Bronchial epithelial cell (primary cell): ENCODE measurements around the gene LRWD1. TPM values are rescaled to one million over a fixed set of nuclear protein-coding genes. Genes with fewer than 3 reads are reported as not detected.

ENCODE experiments used
- DNase-seq: peaks from one replicate; pipeline ENCODE4 v3.0.0-alpha.2; 2010; ENCODE audit warnings: low read depth
- FAIRE-seq: peaks from 2 replicates; lab custom pipeline; 2011; peaks lifted over from hg19 to GRCh38; lab: Jason Lieb, UNC
- H3K27me3 ChIP-seq: 2 replicates; pipeline ENCODE4 v1.5.1; 2011; ENCODE audit warnings: low read length; ENCODE audit not compliant: control insufficient read depth, insufficient read depth
- H3K36me3 ChIP-seq: 2 replicates; pipeline ENCODE4 v1.5.1; 2011; ENCODE audit warnings: low read length; ENCODE audit not compliant: control insufficient read depth, insufficient read depth
- H3K4me3 ChIP-seq: 2 replicates; pipeline ENCODE4 v1.5.1; 2011; ENCODE audit warnings: mild to moderate bottlenecking, low read depth, low read length, control low read depth
- total RNA-seq: library from RNA; depleted of rRNA; stranded (reverse); fragments of >200 nt; gene quantifications from 2 replicates; pipeline ENCODE4 v1.2.1, GENCODE V29; 2014
- TF ChIP-seq, protein P1 (sequence below): IDR thresholded peaks from 2 replicates; pipeline ENCODE4 v1.5.1; 2011; ENCODE audit warnings: mild to moderate bottlenecking, moderate library complexity, low read length, control low read depth, inconsistent platforms; ENCODE audit not compliant: insufficient read depth, severe bottlenecking

Gene LRWD1
- total RNA-seq, 1 donor from 2014 or later: 25.3 TPM

DNA sequence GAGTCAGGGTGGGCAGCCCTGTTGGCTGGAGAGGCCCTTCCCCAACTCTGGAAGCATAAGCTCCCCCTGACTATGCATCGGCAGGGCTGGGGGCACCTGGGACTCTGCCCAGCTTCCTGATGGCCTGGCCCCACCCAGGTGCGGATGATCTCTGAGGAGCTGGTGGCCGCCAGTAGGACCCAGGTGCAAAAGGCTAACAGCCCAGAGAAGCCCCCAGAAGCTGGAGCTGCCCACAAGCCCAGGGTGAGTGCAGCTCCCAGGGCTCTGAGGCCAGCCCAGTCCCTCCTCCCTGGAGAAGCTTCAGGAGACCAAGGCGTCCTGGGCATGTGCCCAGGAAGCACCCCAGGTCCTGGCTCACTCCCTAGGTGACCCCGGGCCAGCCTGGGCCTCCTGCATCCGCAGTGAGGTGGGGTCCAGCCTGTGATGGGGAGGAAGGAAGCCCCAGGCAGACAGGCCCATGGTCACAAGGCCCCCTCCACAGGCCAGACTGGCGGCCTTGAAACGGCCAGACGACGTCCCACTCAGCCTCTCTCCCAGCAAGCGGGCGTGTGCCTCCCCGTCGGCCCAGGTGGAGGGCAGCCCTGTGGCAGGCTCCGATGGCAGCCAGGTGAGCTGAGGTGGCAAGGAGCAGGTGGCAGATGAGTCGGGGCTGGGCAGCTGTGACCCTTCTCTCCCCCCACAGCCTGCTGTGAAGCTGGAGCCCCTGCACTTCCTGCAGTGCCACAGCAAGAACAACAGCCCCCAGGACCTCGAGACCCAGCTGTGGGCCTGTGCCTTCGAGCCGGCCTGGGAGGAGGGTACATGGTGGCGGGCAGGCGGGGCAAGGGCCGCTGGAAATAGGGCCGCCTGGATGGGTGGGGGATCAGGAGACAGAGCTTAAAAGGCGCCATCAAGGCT lies 3.0 kb downstream of the LRWD1 start:
- H3K4me3 ChIP-seq: no peak overlapping the region
- FAIRE-seq: no peak
- H3K36me3 ChIP-seq: peaks cover 6% of the 10 kb centered on the region
- H3K27me3 ChIP-seq: no peaks in the 10 kb centered on the region
- DNase-seq: no peak
- TF ChIP-seq, protein P1, sequence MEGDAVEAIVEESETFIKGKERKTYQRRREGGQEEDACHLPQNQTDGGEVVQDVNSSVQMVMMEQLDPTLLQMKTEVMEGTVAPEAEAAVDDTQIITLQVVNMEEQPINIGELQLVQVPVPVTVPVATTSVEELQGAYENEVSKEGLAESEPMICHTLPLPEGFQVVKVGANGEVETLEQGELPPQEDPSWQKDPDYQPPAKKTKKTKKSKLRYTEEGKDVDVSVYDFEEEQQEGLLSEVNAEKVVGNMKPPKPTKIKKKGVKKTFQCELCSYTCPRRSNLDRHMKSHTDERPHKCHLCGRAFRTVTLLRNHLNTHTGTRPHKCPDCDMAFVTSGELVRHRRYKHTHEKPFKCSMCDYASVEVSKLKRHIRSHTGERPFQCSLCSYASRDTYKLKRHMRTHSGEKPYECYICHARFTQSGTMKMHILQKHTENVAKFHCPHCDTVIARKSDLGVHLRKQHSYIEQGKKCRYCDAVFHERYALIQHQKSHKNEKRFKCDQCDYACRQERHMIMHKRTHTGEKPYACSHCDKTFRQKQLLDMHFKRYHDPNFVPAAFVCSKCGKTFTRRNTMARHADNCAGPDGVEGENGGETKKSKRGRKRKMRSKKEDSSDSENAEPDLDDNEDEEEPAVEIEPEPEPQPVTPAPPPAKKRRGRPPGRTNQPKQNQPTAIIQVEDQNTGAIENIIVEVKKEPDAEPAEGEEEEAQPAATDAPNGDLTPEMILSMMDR: no peak

DNA sequence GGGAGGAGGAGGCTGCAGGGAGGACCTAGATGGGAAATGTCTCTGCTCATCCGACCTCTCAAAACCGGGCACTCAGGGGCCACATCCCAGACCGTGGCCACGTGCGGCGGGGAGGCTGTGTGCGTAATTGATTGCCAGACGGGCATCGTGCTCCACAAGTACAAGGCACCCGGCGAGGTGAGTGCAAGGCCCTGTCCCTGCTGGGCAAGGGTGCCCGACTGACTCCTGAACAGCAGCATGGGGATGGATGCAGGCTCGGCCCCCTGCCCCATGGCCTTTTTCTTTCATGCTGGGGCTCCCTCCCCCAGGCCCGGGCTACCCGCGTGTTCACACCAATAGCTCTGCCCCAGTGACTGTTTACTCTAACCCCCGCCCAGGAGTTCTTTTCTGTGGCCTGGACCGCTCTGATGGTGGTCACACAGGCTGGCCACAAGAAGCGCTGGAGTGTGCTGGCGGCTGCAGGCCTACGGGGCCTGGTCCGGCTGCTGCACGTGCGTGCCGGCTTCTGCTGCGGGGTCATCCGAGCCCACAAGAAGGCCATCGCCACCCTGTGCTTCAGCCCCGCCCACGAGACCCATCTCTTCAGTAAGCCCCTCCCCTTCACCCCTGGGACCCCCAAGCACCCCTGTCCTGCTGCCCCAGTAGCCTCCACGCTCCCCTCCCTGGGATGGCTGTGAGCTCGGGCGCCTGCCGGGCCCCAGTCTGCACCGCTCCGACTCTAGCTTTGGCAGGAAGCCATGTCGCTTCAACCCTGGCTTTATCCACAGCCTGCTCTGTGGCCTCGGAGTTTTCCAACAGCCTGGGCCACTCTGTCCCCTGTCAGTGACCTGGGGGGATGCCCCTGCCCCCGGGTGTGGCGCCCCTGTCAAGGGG lies 3.9 kb downstream of the LRWD1 start:
- DNase-seq (no peak), FAIRE-seq (no peak)
- Histone ChIP-seq H3K4me3 (no peak overlapping the region), H3K36me3 (peaks cover 7% of the 10 kb centered on the region), H3K27me3 (no peaks in the 10 kb centered on the region)
- TF ChIP-seq, protein P1: no peak

DNA sequence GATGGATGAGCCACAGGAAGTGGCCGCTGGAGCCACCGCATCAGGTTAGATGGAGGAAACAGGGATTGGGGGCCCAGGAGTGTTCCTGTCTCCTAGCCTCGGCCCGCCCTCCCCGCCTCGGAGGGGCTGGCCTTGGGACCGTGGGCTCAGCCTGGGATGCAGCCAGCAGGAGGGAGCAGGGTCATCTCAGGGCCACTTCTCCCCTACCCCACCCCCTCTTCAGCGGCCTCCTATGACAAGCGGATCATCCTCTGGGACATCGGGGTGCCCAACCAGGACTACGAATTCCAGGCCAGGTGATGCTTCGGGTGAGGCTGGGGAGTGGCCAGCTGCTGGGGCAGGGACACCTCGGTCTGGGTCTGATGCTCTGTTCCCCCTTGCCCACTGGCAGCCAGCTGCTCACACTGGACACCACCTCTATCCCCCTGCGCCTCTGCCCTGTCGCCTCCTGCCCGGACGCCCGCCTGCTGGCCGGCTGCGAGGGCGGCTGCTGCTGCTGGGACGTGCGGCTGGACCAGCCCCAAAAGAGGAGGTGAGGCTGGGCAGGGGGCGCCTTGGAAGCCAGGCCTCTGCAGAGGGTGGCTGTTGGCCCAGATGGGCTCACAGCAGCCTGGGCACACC lies 4.7 kb downstream of the LRWD1 start:
- TF ChIP-seq, protein P1: no peak
- Histone ChIP-seq H3K27me3 (no peaks in the 10 kb centered on the region), H3K4me3 (no peak overlapping the region), H3K36me3 (peaks cover 7% of the 10 kb centered on the region)
- FAIRE-seq (no peak), DNase-seq (no peak)

DNA sequence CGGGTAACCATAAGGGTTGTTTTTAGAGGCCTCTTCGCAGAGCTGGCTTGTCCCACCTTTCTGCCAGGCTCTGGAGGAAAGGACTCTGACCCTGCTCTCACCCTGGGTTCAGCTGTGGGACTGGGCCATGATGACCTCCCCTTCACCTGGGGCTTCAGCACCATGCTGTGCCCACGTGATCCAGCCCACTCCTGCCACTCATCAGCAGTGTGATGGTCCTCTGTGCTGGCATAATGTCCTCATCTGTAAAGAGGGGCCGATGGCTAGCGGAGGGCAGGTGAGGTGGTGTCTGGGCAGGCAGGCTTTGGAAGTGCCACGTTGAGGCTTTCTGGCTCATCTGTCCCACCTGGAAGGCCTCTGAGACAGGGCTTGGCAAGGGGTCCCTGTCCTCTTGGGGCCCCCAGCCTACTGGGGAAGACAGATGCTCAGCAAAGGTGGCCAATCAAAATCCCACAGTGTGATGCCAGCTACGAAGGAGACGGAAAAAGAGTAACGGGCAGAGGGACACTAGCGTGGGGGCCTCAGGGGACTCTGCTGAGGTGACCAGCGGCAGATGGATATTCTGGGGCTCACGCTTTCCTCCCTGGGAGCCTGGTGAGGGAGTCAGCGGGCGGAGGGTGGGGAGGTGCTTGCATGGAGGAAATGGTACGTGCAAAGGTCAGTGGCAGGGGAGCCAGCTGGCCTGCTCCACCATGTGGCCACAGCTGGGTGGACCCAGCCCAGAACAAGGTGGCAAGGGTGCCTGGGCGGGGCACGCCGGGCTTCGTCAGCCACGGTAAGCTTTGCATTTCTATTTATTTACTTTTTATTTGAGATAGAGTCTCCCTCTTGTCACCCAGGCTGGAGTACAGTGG lies 5.4 kb downstream of the LRWD1 start:
- Histone ChIP-seq H3K27me3 (no peaks in the 10 kb centered on the region), H3K4me3 (no peak overlapping the region), H3K36me3 (peaks cover 7% of the 10 kb centered on the region)
- DNase-seq (no peak), FAIRE-seq (no peak)
- TF ChIP-seq, protein P1: no peak

DNA sequence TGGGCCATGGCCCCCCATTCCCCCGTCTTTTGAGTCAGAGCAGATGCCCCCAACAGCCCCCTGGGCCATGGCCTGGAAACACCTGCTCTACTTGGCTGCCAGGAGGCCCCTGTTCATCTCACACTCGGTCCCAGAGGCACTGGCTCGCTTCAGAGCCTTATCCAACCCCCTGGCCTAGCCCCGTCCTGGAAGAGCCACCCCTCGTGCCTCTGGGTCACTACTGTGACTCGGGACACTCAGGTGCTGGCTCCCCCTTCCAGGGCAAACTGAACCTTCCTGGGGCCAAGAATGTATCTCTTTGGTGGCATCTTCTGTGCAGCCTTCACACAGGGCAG lies 7.0 kb downstream of the LRWD1 start:
- no peak overlapping the region for H3K4me3 ChIP-seq
- H3K27me3 ChIP-seq: no peaks in the 10 kb centered on the region
- FAIRE-seq (no peak), DNase-seq (no peak)
- TF ChIP-seq, protein P1: no peak
- peaks cover 7% of the 10 kb centered on the region for H3K36me3 ChIP-seq
